Neutrophil (primary cell): ENCODE measurements around the gene DAB1.

Experiments
- H3K27ac ChIP-seq: fragments of 200-600 bp; sonication (generic); 2 replicates; pipeline ENCODE4 v1.5.1; 2016; ENCODE audit warnings: mild to moderate bottlenecking, moderate library complexity
- H3K27me3 ChIP-seq: fragments of 200-600 bp; sonication (generic); 2 replicates; pipeline ENCODE4 v1.6.0; 2016; ENCODE audit warnings: mild to moderate bottlenecking
- H3K36me3 ChIP-seq: fragments of 200-600 bp; sonication (generic); 2 replicates; pipeline ENCODE4 v1.5.1; 2017
- H3K4me1 ChIP-seq, 2 experiments: fragments of 200-600 bp in 1 of 2; sonication (generic) in 1 of 2; 1 replicate in 1 of 2; 2 replicates in 1 of 2; pipeline versions ENCODE4 v1.5.1 to v1.6.1; 2013 to 2016; ENCODE audit warnings: low read depth in 1 of 2, low read length in 1 of 2, mild to moderate bottlenecking in 1 of 2, moderate library complexity in 1 of 2; ENCODE audit not compliant: control insufficient read depth in 1 of 2, insufficient read depth in 1 of 2
- H3K4me3 ChIP-seq, 2 experiments: fragments of 200-600 bp in 1 of 2; sonication (generic) in 1 of 2; 1 replicate in 1 of 2; 2 replicates in 1 of 2; pipeline ENCODE4 v1.5.1; 2013 to 2016; ENCODE audit warnings: low read depth in 1 of 2, low read length in 1 of 2, mild to moderate bottlenecking in 1 of 2, moderate library complexity in 1 of 2
- H3K9me3 ChIP-seq: fragments of 200-600 bp; sonication (generic); 2 replicates; pipeline ENCODE4 v1.5.1; 2016
- CTCF ChIP-seq: fragments of 200-600 bp; sonication (generic); IDR thresholded peaks from 2 replicates; pipeline ENCODE4 v1.5.1; 2016; ENCODE audit warnings: antibody characterized with exemption

The DAB1 gene

GRCh38 chr1:57250021-57250420 is 173.8 kb downstream of the DAB1 start:
- no peaks in the 10 kb centered on the region for H3K4me1 ChIP-seq
- no peaks in the 10 kb centered on the region for H3K36me3 ChIP-seq
- H3K4me3 ChIP-seq = no peak overlapping the region
- no peaks in the 10 kb centered on the region for H3K27me3 ChIP-seq
- no peak overlapping the region for H3K27ac ChIP-seq
- TF ChIP-seq CTCF = no peak
- H3K9me3 ChIP-seq = no peaks in the 10 kb centered on the region

GRCh38 chr1:57249511-57249910 is 174.3 kb downstream of the DAB1 start:
- H3K27ac ChIP-seq = no peak overlapping the region
- no peaks in the 10 kb centered on the region for H3K4me1 ChIP-seq
- H3K9me3 ChIP-seq = no peaks in the 10 kb centered on the region
- H3K36me3 ChIP-seq = no peaks in the 10 kb centered on the region
- H3K27me3 ChIP-seq = no peaks in the 10 kb centered on the region
- no peak overlapping the region for H3K4me3 ChIP-seq
- no peak for TF ChIP-seq CTCF

- Histone ChIP-seq H3K36me3 (no peaks in the 10 kb centered on the region), H3K27ac (no peak overlapping the region), H3K4me3 (no peak overlapping the region), H3K27me3 (no peaks in the 10 kb centered on the region), H3K4me1 (no peaks in the 10 kb centered on the region), H3K9me3 (no peaks in the 10 kb centered on the region)
- TF ChIP-seq CTCF = no peak
Observed at GRCh38 chr1:57248830-57249229, 175.0 kb downstream of the DAB1 start.

- H3K4me3 ChIP-seq = no peak overlapping the region
- H3K27me3 ChIP-seq = no peaks in the 10 kb centered on the region
- H3K4me1 ChIP-seq = no peaks in the 10 kb centered on the region
- H3K36me3 ChIP-seq = no peaks in the 10 kb centered on the region
- TF ChIP-seq CTCF = no peak
- H3K27ac ChIP-seq = no peak overlapping the region
- H3K9me3 ChIP-seq = no peaks in the 10 kb centered on the region
Observed at GRCh38 chr1:57238233-57238781, 185.6 kb downstream of the DAB1 start.

- no peak for TF ChIP-seq CTCF
- no peak overlapping the region for H3K4me3 ChIP-seq
- H3K36me3 ChIP-seq = no peaks in the 10 kb centered on the region
- no peaks in the 10 kb centered on the region for H3K9me3 ChIP-seq
- H3K27me3 ChIP-seq = no peaks in the 10 kb centered on the region
- no peaks in the 10 kb centered on the region for H3K4me1 ChIP-seq
- H3K27ac ChIP-seq = no peak overlapping the region
Observed at GRCh38 chr1:57235730-57236510, 187.9 kb downstream of the DAB1 start.
